Measurements from ENCODE around the gene NRM.
"Not testable (repeated sequence)": the region's sequence is repeated elsewhere in the genome, so short reads cannot be mapped to it uniquely, and the experiment has no call there.

Gene NRM

GRCh38 chr6:30670760-30671527, 19.8 kb downstream of the NRM start:
- Mint-ChIP-seq H3K27ac (peak overlapping the region; percentile 84), H3K4me3 (peak overlapping the region; percentile 90), H3K9me3 (no peaks in the 10 kb centered on the region), H3K27me3 (no peaks in the 10 kb centered on the region), H3K4me1 (peaks cover 48% of the 10 kb centered on the region), H3K36me3 (peaks cover 10% of the 10 kb centered on the region)

GRCh38 chr6:30666300-30666699, 24.5 kb downstream of the NRM start:
- not testable (repeated sequence) for H3K27me3 Mint-ChIP-seq, H3K9me3 Mint-ChIP-seq
- Mint-ChIP-seq H3K4me1 (peaks cover 36% of the 10 kb centered on the region), H3K36me3 (peaks cover 22% of the 10 kb centered on the region), H3K4me3 (peak overlapping the region; percentile 11), H3K27ac (peak overlapping the region; percentile 79)

- Mint-ChIP-seq H3K36me3 (peaks cover 15% of the 10 kb centered on the region), H3K27ac (no peak overlapping the region), H3K9me3 (no peaks in the 10 kb centered on the region), H3K27me3 (no peaks in the 10 kb centered on the region), H3K4me3 (no peak overlapping the region), H3K4me1 (peaks cover 24% of the 10 kb centered on the region)
Observed at GRCh38 chr6:30664994-30665767, 25.6 kb downstream of the NRM start.

- peak overlapping the region; percentile 38 for H3K27ac Mint-ChIP-seq
Observed at GRCh38 chr6:30657922-30658321, 32.9 kb downstream of the NRM start.

GRCh38 chr6:30657454-30657853, 33.3 kb downstream of the NRM start:
- Mint-ChIP-seq H3K4me1 (no peaks in the 10 kb centered on the region), H3K36me3 (peaks cover 22% of the 10 kb centered on the region), H3K4me3 (no peak overlapping the region), H3K27ac (peak overlapping the region; percentile 38), H3K27me3 (no peaks in the 10 kb centered on the region), H3K9me3 (no peaks in the 10 kb centered on the region)

More at GRCh38 chr6:30657922-30658321, 32.9 kb downstream of the NRM start:
- H3K27me3 Mint-ChIP-seq, H3K9me3 Mint-ChIP-seq, H3K4me1 Mint-ChIP-seq, H3K4me3 Mint-ChIP-seq: not testable (repeated sequence)
- H3K36me3 Mint-ChIP-seq, result peaks cover 24% of the 10 kb centered on the region

- no peaks in the 10 kb centered on the region for H3K9me3 Mint-ChIP-seq
- H3K27ac Mint-ChIP-seq, result no peak overlapping the region
- no peak overlapping the region for H3K4me3 Mint-ChIP-seq
- peaks cover 18% of the 10 kb centered on the region for H3K36me3 Mint-ChIP-seq
- no peaks in the 10 kb centered on the region for H3K4me1 Mint-ChIP-seq
- no peaks in the 10 kb centered on the region for H3K27me3 Mint-ChIP-seq
Observed at GRCh38 chr6:30656513-30656912, 34.3 kb downstream of the NRM start.

GRCh38 chr6:30655743-30656094, 35.1 kb downstream of the NRM start:
- no peaks in the 10 kb centered on the region for H3K27me3 Mint-ChIP-seq
- no peaks in the 10 kb centered on the region for H3K9me3 Mint-ChIP-seq
- H3K4me1 Mint-ChIP-seq, result no peaks in the 10 kb centered on the region
- H3K27ac Mint-ChIP-seq, result peak overlapping the region; percentile 57
- no peak overlapping the region for H3K4me3 Mint-ChIP-seq
- peaks cover 21% of the 10 kb centered on the region for H3K36me3 Mint-ChIP-seq

GRCh38 chr6:30654798-30655742, 35.7 kb downstream of the NRM start:
- Mint-ChIP-seq H3K9me3 (no peaks in the 10 kb centered on the region), H3K36me3 (peaks cover 21% of the 10 kb centered on the region), H3K4me3 (no peak overlapping the region), H3K27ac (peak overlapping the region; percentile 57), H3K27me3 (no peaks in the 10 kb centered on the region), H3K4me1 (no peaks in the 10 kb centered on the region)

GRCh38 chr6:30651143-30651542, 39.6 kb downstream of the NRM start:
- Mint-ChIP-seq H3K4me1 (peaks cover 13% of the 10 kb centered on the region), H3K27me3 (no peaks in the 10 kb centered on the region), H3K9me3 (no peaks in the 10 kb centered on the region), H3K4me3 (no peak overlapping the region), H3K36me3 (peaks cover 14% of the 10 kb centered on the region), H3K27ac (peak overlapping the region; percentile 59)

GRCh38 chr6:30647242-30648116, 43.3 kb downstream of the NRM start:
- no peaks in the 10 kb centered on the region for H3K9me3 Mint-ChIP-seq
- peaks cover 28% of the 10 kb centered on the region for H3K4me1 Mint-ChIP-seq
- H3K27ac Mint-ChIP-seq, result peak overlapping the region; percentile 93
- H3K4me3 Mint-ChIP-seq, result peak overlapping the region; percentile 90
- H3K27me3 Mint-ChIP-seq, result no peaks in the 10 kb centered on the region
- peaks cover 6% of the 10 kb centered on the region for H3K36me3 Mint-ChIP-seq

GRCh38 chr6:30646450-30647241, 44.1 kb downstream of the NRM start, which contains the start of gene C6orf136:
Gene C6orf136, plus strand, starts transcription at chr6:30647133. Its CDS starts 99 bp downstream, at chr6:30647232.
- Mint-ChIP-seq H3K9me3 (no peaks in the 10 kb centered on the region), H3K4me3 (peak within 1 kb of the TSS; percentile 90), H3K4me1 (peaks cover 31% of the 10 kb centered on the region), H3K36me3 (peaks cover 5% of the 10 kb centered on the region), H3K27ac (peak within 1 kb of the TSS; percentile 93), H3K27me3 (no peaks in the 10 kb centered on the region)

- Mint-ChIP-seq H3K4me1 (peaks cover 38% of the 10 kb centered on the region), H3K27ac (peak overlapping the region; percentile 90), H3K27me3 (no peaks in the 10 kb centered on the region), H3K36me3 (peaks cover 4% of the 10 kb centered on the region), H3K4me3 (peak overlapping the region; percentile 90), H3K9me3 (no peaks in the 10 kb centered on the region)
Observed at GRCh38 chr6:30645989-30646388, 44.8 kb downstream of the NRM start.

GRCh38 chr6:30644769-30645168, 46.0 kb downstream of the NRM start:
- Mint-ChIP-seq H3K27ac (no peak overlapping the region), H3K4me3 (no peak overlapping the region), H3K27me3 (no peaks in the 10 kb centered on the region), H3K36me3 (peaks cover 1% of the 10 kb centered on the region), H3K4me1 (peaks cover 44% of the 10 kb centered on the region), H3K9me3 (no peaks in the 10 kb centered on the region)

GRCh38 chr6:30643656-30644055, 47.1 kb downstream of the NRM start:
- H3K4me1 Mint-ChIP-seq, result peaks cover 44% of the 10 kb centered on the region
- H3K27ac Mint-ChIP-seq, result no peak overlapping the region
- no peaks in the 10 kb centered on the region for H3K9me3 Mint-ChIP-seq
- H3K36me3 Mint-ChIP-seq, result peaks cover 1% of the 10 kb centered on the region
- H3K4me3 Mint-ChIP-seq, result no peak overlapping the region
- no peaks in the 10 kb centered on the region for H3K27me3 Mint-ChIP-seq
